Activated CD8-positive, alpha-beta memory T cell treated with anti-CD3 and anti-CD28 coated beads, Interleukin-2, amount 50 U/mL, for 1 hour (primary cell): ENCODE results near the gene CHST11.

Source experiments
- DNase-seq: peaks from one replicate; pipeline ENCODE4 v3.0.0-alpha.2; 2020; ENCODE audit errors: extremely low read depth

CHST11 gene

DNA sequence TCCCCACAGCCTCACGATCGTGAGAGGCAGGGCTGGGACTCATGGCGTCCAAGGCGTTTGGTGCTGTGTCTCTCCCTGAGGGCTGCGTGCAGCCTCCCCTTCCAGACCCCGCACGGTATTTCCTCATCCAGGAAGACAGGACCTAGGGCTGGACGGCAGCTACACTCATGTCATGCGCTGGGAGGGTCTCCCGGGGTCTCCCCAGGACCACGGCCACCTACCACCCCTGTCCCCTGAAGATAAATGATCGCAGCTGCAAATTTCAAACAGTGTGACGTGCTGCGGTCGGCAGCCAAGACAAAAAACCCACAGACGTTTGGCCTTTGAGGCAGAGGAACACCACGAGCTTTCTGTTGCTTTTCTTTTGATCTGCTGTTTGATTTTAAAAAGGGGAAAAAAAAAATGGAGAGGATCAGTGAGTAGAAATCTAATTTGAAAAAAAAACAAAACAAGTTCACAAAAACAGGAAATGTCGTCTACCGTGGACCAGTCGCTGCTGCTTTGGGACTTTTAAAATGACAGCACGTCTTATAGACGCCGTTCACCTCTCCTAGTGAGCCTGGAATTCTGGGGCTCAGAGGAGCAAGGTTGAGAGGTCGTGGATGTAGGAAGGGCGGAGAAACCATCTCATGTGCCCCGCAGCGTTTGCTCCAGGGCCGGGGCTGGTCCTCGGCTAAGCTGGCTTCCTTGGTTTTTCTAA is 263.7 kb downstream of the CHST11 start:
- DNase-seq: peak; percentile 45

DNA sequence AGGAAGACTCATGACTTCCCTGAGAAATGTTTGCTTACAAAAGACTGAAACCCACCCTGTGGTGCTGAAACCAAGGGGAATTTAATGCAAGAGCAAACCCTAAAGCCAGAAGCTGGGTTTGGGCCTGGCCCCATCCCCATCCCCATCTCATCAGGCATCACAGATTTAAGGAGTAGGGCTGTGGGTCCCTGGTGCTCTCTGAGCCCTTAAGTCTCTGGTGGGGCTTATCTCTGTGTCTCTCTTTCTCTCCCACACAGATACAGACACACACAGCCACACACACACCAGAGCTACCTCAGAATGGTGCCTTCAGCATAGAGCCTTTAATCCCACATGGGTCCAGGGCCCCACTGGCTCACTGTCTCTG is 264.3 kb downstream of the CHST11 start:
- DNase-seq: no peak

GRCh38 chr12:104721936-104722335 is 265.2 kb downstream of the CHST11 start:
- DNase-seq: no peak

GRCh38 chr12:104722601-104723534 is 266.1 kb downstream of the CHST11 start:
- DNase-seq: no peak

GRCh38 chr12:104723895-104724294 is 267.1 kb downstream of the CHST11 start:
- no peak for DNase-seq

DNA sequence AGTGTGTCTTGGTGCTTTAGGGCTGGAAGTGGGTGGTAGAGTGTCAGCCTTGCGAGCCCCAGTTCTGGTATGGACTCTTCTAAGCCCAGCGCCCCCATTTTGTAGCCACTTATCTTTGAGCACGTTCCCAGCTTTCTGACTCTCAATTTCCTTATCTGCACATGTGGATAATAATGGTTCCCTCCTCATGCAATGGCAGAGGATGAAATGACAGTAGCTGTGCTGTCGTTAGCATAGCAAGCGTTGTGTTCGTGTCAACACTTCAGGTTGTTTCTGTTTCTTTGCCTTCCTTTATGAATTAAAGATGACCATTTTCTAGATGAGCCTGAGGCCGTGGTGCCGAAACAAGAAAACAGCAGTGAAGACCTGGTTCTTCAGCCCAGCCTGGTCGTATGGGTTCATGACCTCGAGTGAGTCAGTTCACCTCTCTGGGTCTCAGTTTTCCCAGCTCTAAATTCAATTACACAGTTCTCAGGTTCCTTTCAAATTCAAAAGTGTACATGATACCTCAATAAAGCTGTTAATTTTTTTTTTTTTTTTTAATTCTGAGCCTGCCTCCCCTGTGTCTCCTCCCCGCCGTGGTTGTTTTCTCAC is 268.3 kb downstream of the CHST11 start:
- DNase-seq: no peak

DNA sequence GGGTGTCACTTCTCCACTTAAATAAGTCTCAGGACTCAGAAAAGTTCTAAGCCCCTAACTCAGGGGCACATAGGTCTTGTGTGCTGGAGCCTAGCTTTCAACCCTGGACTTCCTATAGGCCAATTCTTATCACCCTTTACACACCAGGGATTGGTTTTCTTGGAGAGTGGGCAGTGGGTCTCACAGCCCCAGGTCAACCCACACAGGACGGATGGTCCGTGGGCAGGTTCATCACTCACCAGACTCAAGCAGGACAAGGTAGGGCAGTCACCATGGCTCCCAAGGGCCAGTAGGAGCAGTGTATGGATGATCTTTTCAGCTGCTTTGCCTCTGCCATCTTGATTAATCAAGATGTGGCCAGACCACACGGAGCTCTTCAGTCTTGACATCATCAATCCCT is 268.9 kb downstream of the CHST11 start:
- DNase-seq: no peak

DNA sequence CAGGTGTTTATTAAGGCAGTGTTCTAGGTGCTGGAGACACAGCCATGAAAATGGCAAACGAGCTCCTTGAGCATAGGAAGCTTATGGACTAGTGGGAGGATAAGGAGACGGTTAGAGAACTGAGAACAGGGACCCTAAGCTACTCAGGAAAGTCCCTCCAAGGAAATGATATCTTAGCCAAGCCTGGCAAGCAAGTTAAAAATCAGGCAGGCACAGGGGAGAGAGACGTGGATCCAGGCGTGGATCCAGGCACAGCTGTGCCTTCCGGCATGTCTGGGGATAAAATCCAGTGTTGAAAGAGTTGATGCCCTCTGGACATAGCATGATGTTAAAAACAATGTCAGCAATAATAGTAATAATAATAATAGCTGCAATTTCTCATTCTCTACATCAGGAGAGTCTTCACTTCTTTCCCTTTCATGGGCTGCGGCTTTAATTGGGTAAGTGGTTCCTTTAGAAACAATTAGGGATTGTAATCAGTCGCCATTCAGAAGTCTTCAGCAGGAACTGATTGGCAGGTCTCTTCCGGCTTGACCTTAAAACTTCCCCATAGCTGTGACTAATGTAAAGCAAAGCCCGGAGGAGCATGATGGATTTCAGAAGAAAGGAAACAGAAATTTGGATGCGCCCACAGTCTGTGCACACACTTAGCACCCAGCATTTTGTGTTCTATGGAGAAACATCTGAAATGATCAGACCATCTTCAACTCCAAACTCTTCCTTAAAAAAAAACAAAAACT is 271.1 kb downstream of the CHST11 start:
- DNase-seq: no peak

DNA sequence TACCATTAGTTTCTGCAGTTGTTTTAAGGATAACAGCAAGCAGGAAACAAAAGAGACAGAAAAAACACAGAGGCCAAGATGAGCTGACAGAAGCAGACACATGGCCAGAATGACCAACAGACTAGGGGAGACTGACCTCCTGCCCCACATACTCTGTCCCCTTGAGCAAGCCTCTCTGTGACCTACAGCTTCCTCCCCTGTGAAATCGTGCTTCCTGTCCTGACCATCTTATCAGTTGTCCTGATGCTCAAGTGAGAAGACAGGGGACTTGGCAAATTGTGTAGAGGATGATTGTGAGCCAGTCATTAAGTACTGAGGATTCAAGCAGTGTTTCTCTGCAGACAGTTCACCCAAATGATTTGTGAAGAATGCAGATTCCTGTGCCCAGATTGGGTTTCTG is 272.3 kb downstream of the CHST11 start:
- no peak for DNase-seq

DNA sequence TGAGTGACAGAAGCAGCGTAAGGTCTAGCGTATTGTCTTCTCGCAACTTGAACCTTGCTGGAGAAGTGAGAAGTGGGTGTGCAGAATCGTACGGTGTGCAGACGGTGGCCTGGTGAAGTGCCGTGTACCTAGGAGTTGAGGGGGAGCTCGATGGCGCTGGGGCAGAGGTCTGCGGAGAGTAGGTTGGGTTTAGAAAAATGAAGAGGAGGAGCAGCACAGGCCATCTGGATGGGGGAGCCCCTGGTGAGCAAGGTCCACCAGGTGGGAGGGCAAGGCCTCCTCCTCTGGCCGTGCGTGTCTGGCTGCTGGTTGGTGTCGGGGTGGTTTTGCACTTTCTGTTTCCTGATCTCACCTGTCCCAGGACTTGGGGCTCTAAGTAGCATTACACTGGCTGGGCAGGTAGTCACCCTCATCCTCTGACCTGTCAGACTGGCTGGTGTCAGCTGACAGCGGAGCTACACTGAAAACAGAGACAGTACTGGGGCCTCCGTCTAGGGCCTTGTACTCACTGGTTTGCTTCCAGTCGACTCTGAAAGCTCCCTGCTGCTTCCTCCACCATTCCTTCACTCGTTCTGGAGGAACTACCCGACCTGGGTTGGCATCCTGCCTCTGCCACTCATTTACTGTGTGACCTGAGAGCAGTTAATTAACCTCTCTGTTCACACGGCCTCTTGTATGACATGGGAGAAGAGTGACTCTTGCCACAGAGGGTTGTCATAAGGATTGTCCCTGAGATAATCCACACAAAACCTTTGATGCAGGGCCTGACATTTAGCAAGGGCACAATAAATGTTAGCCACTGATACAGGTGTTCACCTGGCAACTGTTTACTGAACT is 273.1 kb downstream of the CHST11 start:
- DNase-seq: no peak

DNA sequence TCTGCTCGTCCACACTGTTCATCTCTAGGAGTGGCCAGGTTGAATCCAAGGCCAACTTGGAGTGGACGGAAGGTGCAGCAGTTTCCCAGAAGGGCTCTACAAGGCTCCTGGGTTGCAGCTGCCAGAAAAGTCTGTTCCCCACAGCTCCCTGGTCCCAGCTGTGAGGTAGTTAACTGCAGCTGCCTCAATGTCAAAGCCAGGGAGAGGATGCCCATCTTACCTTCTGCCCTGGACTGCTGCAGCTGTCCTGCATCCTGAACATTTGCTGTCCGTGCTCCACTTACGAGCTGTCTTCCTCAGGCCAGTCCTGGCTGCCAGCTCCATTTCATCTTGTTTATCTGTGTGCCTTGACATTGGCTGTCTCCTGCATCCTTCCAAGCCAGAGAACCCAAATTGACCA is 274.0 kb downstream of the CHST11 start:
- DNase-seq: no peak

GRCh38 chr12:104733717-104734175 is 277.0 kb downstream of the CHST11 start:
- DNase-seq: no peak

DNA sequence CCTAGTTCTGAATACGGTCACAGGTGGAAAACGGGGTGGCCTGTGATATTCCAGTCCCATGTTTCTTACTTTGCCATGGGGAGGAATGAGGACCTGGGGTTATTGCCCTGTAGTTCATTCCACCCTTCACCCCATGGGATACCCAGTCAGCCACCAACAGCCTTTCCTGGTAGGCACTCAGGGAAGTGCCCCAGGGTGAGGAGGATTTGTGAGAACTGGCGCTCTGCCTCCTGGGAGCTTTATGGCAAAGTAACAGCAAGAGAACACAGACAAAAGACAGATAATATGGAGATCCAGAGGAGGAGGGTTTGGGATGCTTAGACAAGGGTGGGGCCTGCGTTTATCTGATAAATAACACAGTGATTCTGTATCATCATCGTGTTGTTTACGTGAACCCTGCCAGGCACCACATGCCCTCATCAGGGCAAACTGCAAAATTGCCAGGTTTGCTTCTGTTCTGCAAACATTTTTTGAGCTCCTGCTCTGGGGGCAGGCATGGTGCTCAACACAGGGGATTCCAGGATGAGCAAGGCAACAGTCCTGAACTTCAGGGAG is 277.9 kb downstream of the CHST11 start:
- DNase-seq: no peak

DNA sequence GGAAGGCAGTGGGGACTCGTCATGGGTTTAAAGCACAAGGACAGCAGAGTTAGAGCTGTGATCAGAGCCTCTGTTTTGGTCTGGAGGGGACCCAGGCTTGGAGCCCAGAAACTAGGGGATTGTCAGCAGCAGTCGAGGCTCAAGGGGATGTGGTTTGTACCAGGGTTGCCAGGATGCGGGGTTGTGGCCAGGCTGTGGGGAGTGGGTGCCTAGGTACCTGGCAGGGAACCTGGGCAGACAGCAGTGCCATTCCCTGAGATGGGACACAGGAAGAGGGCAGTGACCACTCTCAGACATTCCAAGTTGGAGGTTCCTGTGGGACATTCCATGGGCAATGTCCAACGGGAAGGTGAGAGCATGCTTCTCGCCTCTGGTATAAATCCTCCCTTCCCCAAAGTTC is 279.1 kb downstream of the CHST11 start:
- no peak for DNase-seq

DNA sequence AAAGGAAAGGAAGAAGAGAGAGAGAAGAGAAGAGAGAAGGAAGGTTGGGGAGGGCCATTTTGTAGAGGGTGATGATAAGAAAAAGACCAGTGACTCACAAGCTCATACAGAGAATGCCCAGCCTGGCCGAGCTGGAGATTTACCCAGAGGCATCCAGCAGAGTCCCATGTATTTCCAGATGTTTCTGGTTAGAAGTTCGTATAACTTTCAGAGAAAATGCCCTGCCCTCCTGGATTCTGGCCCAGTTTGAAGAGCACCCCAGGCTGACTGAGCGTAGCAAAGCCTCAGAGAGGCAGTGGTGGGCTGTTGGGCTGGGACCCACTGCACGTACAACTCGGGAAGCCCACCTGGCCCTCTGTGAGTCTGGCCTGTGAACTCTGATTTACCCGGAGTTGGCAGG is 279.6 kb downstream of the CHST11 start:
- DNase-seq: no peak

DNA sequence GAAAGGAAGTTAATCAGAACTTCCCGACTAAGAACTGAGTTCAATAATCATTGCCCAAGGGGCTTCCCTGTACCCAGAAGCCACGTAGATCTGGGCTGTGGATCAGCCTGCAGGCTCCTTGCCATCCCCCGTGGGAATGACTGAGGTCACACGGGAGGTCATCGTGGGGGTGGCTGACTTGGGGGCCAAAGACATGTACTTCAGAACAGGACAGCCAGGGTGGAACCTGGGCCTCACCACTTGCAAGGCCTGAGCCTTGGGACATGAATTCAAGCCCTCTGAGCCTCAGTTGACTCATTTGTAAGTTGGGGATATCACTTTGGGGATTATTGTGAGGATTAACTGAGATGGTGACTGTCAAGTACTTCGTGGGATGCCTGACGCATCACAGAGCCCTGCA is 280.4 kb downstream of the CHST11 start:
- DNase-seq: no peak

DNA sequence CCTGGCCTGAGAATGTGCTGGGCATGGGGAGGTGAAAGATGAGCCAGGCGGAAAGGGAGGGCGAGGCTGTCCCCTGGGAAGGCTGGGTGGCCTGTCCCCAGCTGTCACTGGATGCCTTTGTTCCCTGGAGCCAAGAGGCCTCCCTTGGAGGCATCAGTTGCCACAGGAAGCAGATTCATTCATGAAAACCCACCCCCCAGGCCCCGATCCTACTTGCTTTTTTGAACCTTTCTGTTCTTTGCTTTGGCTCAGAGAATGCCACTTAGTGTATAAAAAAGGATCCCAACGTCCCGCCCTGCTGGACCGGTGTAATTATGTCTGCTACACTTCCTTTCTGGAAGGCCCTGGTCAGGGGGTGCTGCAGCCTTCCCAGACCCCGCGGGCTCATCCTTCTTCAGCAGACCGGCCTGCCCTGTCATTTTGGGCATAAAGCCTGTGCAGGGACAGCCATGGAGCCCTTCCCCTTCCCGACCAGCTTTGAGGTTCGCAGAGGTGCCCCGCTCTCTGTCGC is 281.1 kb downstream of the CHST11 start:
- DNase-seq: no peak

- DNase-seq: no peak
Observed at GRCh38 chr12:104738331-104738730, 281.6 kb downstream of the CHST11 start.

DNA sequence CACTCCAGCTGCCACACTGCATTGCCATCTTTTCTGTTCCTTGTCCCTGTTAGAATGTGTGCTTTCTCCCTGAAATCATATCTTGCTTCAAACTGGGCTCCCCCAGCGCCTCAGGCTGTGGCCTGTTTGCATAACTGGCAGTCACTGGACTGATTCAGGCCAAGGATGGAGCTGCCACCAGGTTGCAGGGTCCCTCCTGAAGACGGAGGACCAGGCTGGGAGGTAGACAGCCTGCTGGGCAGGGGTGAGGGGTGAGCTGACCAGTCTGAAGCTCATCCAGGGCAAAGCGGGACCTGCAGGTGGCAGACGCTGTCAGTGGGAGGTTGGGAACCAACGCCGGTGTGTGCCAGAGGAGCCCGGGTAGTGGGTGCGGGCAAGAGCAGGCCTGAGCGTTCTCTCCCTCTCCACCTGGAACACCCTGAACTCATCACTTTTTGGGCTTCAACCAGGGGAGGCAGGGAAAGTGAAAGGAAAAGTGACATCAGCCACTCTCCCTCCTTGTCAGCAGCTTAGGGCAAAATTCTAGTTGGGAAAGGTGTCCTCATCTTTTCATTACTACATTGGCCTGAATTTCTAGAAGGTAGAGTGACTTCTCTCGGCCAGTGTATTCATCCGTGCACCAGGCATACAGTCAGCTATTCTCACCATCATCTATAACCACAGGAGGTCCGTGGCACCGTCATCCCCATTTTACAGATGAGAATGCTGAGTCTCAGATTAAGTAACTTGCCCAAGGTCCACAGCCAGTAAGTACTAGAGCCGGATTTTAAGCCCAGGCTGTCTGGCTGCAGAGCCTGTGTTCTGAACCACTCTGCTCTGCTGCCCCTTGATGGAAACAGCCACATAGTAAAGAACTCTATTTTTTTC is 282.3 kb downstream of the CHST11 start:
- DNase-seq: no peak

DNA sequence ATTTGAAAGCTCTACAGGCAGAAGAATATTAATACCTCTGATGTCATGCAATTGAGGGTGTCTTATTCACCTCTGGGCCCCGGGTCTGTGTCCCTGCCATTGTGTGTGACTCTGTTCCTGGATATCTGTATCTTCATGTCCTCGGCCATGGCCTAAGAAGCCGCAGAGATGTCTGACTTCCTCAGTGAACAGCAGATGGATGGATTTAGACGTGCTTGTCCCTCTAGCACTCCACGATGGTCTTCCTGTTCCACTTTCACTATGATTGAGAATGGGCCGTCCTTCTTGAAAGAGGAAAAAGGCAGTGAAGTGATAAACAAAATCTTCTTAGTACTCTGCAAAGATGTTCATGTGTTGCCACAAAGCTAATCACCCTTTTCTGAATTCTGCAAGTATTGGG is 283.9 kb downstream of the CHST11 start:
- DNase-seq: no peak
